ENCODE results near the gene GSK3B.
A peak's percentile ranks its signal among the peaks of the same experiment; 100 is the strongest.

GSK3B gene

DNA sequence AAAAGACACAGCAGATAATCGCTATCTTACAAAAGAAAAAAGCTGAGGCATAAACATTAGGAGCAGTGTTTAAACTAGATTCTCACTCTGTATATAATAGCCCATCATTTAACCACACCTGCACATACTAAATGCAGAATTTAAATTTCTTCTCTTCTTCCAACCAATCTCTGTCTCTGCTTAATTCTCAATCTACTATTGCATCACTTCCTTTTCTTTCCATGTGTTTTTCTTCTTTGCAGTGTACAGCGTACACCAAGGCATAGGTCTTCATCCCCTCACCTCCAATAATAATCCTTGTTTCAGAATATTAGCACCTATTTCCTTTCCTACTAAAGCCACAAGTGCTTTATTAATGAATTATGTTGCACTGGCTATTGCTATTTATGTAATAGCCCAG is 221.5 kb downstream of the GSK3B start:
- no peaks in the 10 kb centered on the region for H3K27me3 ChIP-seq
- H3K36me3 ChIP-seq, result no peaks in the 10 kb centered on the region
- H3K4me1 ChIP-seq (ENCODE audit: control insufficient read depth in 1 of 2, insufficient read depth in 1 of 2, low read depth in 1 of 2, low read length in 1 of 2), result peaks cover 10 to 13% of the 10 kb centered on the region in 2 experiments
- H3K27ac ChIP-seq, result peak overlapping the region; percentile 68
- TF ChIP-seq, protein P1, sequence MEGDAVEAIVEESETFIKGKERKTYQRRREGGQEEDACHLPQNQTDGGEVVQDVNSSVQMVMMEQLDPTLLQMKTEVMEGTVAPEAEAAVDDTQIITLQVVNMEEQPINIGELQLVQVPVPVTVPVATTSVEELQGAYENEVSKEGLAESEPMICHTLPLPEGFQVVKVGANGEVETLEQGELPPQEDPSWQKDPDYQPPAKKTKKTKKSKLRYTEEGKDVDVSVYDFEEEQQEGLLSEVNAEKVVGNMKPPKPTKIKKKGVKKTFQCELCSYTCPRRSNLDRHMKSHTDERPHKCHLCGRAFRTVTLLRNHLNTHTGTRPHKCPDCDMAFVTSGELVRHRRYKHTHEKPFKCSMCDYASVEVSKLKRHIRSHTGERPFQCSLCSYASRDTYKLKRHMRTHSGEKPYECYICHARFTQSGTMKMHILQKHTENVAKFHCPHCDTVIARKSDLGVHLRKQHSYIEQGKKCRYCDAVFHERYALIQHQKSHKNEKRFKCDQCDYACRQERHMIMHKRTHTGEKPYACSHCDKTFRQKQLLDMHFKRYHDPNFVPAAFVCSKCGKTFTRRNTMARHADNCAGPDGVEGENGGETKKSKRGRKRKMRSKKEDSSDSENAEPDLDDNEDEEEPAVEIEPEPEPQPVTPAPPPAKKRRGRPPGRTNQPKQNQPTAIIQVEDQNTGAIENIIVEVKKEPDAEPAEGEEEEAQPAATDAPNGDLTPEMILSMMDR (IDR thresholded peaks at IDR 0.05), result no peak
- H3K9me3 ChIP-seq, result no peaks in the 10 kb centered on the region
- no peak overlapping the region for H3K4me3 ChIP-seq (ENCODE audit: low read depth in 1 of 2, low read length in 1 of 2)

DNA sequence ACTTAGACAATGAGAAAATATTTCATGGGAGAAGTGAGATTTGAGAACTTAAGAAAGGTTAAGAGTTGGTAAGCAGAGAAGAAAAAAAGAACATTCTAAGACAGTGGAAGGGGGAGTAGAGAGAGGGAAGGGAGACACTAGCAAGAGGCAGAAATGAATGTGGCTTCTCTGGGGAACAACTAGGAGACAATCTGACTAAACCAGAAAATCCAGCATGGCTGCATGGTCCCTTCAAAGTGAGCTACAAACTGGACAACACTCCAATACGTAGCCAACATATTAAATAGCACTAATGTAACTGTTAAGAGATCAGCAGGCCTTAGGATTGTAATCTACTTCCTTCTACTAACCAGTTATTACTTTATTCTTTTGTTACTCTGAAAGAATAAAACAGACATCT is 222.7 kb downstream of the GSK3B start:
- H3K4me3 ChIP-seq (ENCODE audit: low read depth in 1 of 2, low read length in 1 of 2), result no peak overlapping the region
- H3K27ac ChIP-seq, result no peak overlapping the region
- no peaks in the 10 kb centered on the region for H3K27me3 ChIP-seq
- H3K4me1 ChIP-seq (ENCODE audit: control insufficient read depth in 1 of 2, insufficient read depth in 1 of 2, low read depth in 1 of 2, low read length in 1 of 2), result peaks cover 10 to 13% of the 10 kb centered on the region in 2 experiments
- no peaks in the 10 kb centered on the region for H3K36me3 ChIP-seq
- no peaks in the 10 kb centered on the region for H3K9me3 ChIP-seq
- TF ChIP-seq, protein P1 (IDR thresholded peaks at IDR 0.05), result no peak

DNA sequence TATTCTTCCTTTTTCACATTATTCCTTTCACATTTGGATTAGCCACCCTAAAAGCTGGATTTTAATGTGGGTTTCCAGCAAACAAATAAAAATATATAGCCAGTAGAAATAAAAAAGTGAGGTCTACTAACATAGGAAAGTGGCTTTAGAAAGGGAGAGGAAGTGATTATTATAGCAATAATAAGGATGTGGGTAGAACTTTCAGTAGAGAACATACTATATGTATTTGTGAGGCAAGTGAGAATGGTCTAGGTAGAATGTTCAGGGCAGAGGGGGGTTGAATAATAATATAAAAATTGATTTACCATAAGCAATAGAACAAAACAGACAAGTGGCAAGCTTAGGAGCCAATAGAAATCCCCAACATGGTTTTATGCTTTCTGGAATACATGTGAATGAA is 223.7 kb downstream of the GSK3B start:
- no peaks in the 10 kb centered on the region for H3K36me3 ChIP-seq
- H3K27ac ChIP-seq, result no peak overlapping the region
- no peaks in the 10 kb centered on the region for H3K9me3 ChIP-seq
- H3K4me3 ChIP-seq (ENCODE audit: low read depth in 1 of 2, low read length in 1 of 2), result no peak overlapping the region
- H3K27me3 ChIP-seq, result no peaks in the 10 kb centered on the region
- TF ChIP-seq, protein P1 (IDR thresholded peaks at IDR 0.05), result no peak
- H3K4me1 ChIP-seq (ENCODE audit: control insufficient read depth in 1 of 2, insufficient read depth in 1 of 2, low read depth in 1 of 2, low read length in 1 of 2), result peaks cover 10 to 13% of the 10 kb centered on the region in 2 experiments

DNA sequence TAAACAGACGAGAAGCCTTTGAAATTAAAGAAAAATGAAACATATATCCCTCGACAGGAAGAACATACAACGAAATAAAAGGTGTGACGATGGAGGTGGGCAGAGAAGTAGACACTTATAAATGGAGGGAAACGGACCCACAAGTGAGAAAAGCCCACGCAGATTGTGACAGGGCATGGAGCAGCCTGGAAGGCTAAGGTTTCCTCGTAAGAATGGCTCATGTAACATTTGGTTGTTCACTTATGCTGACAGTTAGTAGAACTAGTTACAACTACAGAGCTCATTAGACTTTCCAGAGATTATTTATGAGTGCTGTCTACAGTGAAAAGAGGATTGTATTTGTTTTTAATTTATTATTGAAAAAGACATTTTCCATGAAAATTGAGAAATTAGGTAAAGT is 229.8 kb downstream of the GSK3B start:
- H3K27me3 ChIP-seq, result no peaks in the 10 kb centered on the region
- no peak overlapping the region for H3K4me3 ChIP-seq (ENCODE audit: low read depth in 1 of 2, low read length in 1 of 2)
- H3K9me3 ChIP-seq, result no peaks in the 10 kb centered on the region
- TF ChIP-seq, protein P1 (IDR thresholded peaks at IDR 0.05), result no peak
- H3K4me1 ChIP-seq (ENCODE audit: control insufficient read depth in 1 of 2, insufficient read depth in 1 of 2, low read depth in 1 of 2, low read length in 1 of 2), result no peaks in the 10 kb centered on the region
- no peak overlapping the region for H3K27ac ChIP-seq
- peaks cover 35% of the 10 kb centered on the region for H3K36me3 ChIP-seq

DNA sequence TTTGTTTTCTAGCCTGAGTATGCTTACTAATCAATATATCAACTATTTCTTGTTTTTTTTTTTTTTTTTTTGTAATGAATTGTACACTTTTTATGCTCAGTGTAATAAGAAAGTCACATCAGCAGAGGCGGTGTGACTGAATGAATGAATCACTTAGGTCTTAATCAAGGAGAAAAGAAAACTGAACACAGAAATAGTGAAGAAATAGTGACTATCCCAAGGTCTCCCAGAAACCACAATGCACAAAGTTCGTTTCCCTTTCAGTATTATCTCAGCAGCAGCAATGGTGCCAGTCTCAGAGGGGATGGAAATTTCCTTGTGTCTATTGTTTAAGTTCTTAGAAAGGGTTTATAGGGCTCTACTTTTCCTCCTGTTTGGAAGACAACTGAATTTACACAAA is 231.6 kb downstream of the GSK3B start:
- Histone ChIP-seq H3K4me3 (ENCODE audit: low read depth in 1 of 2, low read length in 1 of 2) (no peak overlapping the region), H3K9me3 (no peaks in the 10 kb centered on the region), H3K27ac (no peak overlapping the region), H3K4me1 (ENCODE audit: control insufficient read depth in 1 of 2, insufficient read depth in 1 of 2, low read depth in 1 of 2, low read length in 1 of 2) (no peaks in the 10 kb centered on the region), H3K27me3 (no peaks in the 10 kb centered on the region), H3K36me3 (peaks cover 38% of the 10 kb centered on the region)
- TF ChIP-seq, protein P1 (IDR thresholded peaks at IDR 0.05), result no peak

DNA sequence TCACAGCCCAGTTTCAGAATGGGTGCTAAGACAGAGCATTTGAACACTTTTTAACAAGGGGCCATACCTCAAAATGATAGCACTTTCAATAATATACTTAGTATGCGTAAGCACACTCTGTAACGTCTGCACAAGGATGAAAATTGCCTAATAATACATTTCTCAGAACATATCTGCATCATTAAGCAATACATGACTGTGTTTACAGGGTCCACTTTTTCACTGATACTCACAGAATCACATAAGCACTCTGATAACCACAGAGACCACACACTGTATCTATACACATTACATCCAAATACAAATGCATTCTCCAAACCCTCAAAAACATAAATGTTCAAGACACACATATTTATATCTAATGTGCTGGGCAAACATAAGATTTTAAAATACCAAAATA is 232.6 kb downstream of the GSK3B start:
- H3K27me3 ChIP-seq, result no peaks in the 10 kb centered on the region
- H3K36me3 ChIP-seq, result peaks cover 38% of the 10 kb centered on the region
- no peaks in the 10 kb centered on the region for H3K9me3 ChIP-seq
- no peaks in the 10 kb centered on the region for H3K4me1 ChIP-seq (ENCODE audit: control insufficient read depth in 1 of 2, insufficient read depth in 1 of 2, low read depth in 1 of 2, low read length in 1 of 2)
- TF ChIP-seq, protein P1 (IDR thresholded peaks at IDR 0.05), result no peak
- H3K4me3 ChIP-seq (ENCODE audit: low read depth in 1 of 2, low read length in 1 of 2), result no peak overlapping the region
- no peak overlapping the region for H3K27ac ChIP-seq
